Prostate gland (tissue), 2 donors: ENCODE measurements around the gene ARL15.

ENCODE experiments used
- CTCF ChIP-seq, 4 experiments: fragments of 200-600 bp in 2 of 4; fragments of 450-650 bp in 2 of 4; sonication (generic) in 2 of 4; IDR thresholded peaks; 1 replicate in 3 of 4; 2 replicates in 1 of 4; pipeline ENCODE4 v1.5.1; 2016 to 2019; ENCODE audit warnings: antibody characterized with exemption in 4 of 4, mild to moderate bottlenecking in 2 of 4, moderate library complexity in 2 of 4
- POLR2A ChIP-seq: fragments of 450-650 bp; IDR thresholded peaks from one replicate; pipeline ENCODE4 v1.6.1; 2016; ENCODE audit warnings: antibody characterized with exemption, mild to moderate bottlenecking
- POLR2AphosphoS5 ChIP-seq: sonication (generic); formaldehyde crosslinking; IDR thresholded peaks from one replicate; pipeline ENCODE4 v1.6.1; 2017; ENCODE audit warnings: antibody characterized with exemption

DNA sequence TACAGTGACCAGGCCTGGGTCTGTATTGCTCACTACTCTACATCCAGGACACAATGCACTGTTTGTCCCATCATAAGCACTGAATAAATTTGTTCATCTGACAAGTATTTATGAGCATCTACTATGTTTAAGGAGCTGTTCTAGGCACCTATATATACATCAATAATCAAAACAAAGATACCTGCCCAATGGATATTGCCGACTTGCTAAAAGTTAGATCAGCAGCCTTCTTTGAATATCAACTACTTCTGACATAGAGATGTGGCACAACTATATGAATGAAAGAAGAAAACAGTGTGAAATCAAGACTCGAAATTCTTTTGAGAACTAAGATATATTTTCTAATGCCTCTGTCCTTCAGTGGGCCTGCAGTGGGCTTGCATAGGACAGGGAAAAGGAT is 215.7 kb downstream of the ARL15 start:
- TF ChIP-seq CTCF (IDR thresholded peaks at IDR 0.05) = no peak
- no peak for TF ChIP-seq POLR2A
- TF ChIP-seq POLR2AphosphoS5 = no peak
